Activated T-cell treated with anti-CD3 and anti-CD28 coated beads for 4 hours (primary cell): ENCODE measurements around the gene IHH.

Experiments
- DNase-seq: peaks from one replicate; pipeline ENCODE4 v3.0.0-alpha.2; 2020

Gene IHH

DNA sequence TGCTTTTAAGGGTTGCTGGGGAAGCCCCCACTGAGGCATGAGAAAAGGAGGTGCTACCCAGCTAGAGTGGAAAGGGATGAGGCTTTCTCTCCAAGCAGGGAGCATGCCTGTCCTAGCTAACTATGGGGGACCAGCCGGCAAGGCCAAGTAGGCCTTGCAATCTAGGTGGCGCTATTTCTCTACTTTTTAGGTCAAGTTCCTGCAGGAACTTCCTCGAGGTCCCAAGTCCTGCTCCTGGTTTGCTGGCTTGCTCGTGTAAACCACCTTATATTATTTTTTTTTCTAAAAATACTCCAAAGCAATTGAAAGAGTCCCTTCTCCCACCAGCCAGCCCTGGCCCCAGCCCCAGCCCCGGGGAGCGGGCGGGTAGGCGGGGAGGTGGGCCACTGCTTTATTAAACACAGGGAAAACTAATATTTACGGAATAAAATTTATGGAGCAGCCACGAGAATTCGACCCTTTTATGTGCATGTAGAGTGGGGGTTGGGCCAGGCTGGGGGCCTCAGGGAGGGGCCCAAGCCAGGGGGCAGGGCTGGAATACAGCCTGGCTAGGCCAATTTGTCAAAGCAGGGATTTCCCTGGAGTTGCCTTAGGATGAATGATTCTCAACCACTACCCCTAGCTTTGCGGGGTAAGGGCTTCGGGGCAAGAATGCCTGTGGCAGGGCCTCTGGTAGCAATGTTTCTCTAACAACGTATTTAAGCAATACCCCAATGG, 12.8 kb upstream of the IHH start:
- no peak for DNase-seq

DNA sequence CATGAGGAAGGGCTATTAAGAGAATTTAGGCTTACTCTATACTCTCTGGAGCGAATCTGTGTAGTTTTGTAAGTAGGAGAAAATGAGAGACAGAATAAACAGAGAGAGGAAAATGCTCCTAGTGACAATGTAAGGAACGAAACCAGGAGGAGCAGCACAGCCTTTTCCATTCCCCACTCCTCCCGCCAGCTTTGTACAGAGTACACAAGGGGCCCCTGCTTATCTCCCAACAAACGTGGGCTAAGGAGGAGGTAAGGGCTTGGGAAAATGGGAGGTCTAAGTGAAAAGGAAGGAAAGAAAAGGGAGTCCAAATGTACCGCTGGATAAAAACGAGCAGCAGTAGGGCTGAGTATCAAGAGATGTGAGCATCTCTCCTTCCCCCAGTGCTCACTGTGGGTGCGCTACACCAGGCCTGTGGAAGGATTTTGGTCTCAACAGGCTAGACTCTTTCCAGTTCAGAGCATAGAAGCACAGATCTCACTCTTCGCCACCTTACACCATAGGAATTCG, 12.1 kb upstream of the IHH start:
- no peak for DNase-seq

GRCh38 chr2:219071131-219071816, 10.6 kb upstream of the IHH start:
- DNase-seq = no peak

DNA sequence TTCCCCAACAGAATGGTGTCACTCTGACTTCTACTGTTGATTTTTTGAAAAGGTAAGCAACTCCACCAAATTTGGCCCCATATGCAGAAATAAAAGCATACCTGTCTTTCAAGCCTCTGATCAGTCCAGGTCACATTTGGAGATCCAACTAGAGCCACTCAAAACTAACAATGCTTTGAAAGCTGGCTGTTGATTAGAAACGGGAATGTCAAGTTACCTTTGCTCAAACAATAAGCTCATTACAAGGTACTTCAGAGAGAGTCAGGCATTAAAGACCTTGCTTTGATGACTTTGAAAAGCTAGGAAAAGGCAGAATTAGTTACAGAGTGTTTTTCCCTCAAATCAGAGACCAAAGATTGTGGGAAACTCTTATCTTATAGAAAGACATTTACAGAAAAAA, 4.8 kb upstream of the IHH start:
- DNase-seq = no peak

DNA sequence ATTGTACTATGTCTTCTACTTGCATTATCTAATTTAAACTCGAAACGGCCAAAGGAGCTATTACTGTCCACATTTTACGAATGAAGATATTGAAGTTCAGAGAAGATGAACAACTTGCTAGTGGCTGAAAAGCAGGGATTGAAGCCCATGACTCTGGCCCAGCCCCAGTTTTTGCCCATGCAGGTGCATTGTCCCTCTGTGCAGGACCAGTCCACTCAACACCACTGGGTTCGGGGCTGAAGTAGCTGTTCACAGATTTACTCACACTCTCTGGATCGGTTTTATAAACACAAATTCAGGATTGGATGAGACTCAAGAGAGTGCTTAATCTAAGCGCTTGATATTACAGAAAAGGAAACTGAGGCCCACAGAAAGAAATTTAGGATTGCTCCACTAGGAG, 1.4 kb upstream of the IHH start:
- no peak for DNase-seq

GRCh38 chr2:219059725-219060682, 717 bp downstream of the IHH start:
- no peak for DNase-seq

DNA sequence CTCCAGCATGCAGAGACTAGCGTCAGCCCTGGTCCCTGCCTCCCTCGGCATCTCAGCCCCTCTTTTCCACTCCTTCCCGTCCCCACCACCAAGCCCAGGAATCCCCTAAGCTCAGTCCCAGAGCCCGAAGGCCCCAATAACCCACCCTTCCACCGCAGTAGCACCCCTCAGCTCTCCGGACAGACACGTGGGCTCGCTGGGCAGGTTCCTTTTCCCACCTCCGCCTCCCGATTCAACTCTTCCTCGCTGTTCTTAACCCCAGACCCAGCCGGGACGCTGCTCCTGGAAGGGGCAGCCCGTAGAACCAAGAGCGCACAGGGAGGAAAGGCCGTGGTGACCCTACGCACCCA, 1.4 kb downstream of the IHH start:
- DNase-seq = no peak

DNA sequence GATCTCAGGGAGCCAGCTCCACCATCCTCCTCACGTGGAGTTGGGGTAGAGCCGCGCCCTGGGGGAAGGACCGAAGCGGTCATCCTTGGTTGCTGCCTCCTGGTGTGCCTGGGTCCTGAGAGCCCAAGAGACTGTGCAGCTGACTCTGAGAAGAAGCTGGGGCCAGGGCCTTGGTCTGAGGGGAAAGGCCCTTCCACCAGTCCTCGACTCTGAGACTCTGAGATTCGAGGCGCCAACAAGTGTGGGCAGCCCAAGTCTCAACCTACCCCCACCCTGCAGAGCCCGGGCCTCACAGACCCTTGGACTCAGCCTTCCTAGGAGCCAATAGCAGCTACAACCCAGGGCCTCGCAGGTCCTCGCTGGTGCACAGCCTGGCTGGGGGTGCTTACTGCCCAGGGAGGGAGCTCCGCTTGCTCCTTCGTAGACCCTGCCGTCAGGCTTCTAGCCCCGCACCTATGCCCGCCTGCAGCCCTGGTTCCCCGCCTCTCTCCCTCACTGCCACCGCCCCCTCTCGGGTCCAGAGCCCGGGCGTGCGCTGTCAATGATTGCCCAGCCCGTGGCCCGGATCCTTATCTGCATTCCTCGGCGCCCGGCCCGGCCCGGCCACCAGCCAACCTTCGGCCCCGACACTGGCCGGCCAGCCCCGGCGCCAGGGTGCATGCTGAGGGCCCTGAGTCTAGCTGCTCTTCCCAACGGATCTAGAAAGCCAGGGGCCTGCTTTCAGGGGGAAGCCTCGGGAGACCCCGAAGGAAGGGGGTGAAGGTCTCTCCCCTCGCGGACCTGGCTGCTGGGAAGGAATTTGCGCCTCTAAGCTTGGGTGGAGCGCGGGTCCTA, 2.0 kb downstream of the IHH start:
- DNase-seq = no peak

GRCh38 chr2:219057709-219058540, 2.8 kb downstream of the IHH start:
- peak; percentile 63 for DNase-seq

DNA sequence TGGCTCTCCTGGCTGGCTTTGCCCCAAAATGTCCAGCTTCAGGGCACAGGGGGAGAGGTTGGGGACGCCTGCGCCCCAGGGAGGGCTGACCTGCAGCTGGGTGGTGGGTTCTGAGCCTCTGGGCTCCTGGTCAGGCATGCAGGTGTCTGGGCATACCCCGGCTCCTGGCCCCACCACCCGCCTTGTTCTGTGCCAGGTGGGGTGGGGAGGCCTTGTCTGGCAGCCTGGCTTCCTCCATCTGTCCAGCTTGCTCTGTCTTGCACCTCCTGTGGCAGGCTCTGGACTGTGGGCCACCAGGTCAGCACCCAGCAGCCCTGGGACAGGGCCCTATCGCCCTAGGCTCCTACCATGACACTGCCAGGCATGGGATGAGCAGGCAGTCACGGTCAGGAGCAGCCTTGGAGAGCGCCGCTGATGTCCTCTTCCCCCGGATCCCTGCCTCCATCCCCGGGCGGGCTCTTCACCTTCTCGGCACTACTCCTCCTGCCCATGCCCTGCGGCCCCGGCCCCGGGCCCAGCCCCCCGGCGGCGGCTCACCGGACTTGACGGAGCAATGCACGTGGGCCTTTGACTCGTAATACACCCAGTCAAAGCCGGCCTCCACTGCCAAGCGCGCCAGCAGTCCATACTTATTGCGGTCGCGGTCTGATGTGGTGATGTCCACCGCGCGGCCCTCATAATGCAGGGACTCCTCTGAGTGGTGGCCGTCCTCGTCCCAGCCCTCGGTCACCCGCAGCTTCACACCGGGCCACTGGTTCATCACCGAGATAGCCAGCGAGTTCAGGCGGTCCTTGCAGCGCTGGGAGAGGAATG, 3.6 kb downstream of the IHH start:
- no peak for DNase-seq

- no peak for DNase-seq
Measured at GRCh38 chr2:219056176-219056895, 4.4 kb downstream of the IHH start.

- DNase-seq = no peak
Measured at GRCh38 chr2:219054956-219055903, 5.5 kb downstream of the IHH start.

DNA sequence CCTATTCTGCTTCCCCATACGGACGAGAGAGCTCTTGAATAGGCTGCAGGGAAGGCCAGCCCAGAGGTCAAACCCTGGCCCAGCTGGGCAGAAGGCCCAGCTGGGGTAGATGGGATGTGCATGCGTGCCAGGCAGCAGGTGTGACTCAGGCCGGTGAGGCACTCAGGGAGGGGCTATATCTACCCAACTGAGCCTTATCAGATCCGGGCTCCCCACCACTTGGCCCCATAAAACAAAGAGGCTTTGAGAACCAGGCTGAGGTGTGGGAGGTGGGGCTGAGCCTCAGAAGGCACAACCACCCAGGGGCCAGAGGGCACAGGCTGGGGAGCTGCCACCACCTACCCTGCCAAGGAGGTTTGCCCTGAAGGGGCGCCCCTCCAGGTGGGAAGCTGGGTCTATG, 11.4 kb downstream of the IHH start:
- no peak for DNase-seq

DNA sequence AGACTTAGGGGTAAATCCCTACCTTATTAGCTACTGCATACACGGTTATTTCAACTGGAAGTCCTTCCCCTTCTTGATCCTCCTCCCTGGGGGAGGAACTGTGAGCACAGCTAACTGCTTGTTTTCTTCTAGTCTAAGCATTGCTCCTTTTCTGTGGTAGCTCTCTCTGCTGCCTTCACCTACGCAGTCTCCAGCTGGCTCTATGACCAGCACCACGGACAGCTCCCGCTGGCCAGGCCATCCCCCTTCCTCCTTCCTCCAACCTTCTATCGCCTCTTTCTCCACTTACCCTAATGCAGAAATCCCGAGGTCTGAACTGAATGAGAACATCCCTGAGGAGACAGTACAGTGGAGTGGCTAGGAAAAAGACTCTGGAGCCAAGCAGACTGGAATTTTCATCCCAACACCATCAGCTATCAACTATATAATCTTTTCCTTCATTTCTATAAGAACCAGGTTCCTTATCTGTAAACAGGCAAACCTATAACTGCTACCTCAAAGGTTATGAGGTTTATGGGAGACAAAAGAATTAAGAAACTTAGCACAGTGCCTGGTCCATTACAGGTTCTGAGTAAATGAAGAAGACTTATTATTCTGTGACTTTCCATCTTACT, 14.7 kb downstream of the IHH start:
- no peak for DNase-seq

DNA sequence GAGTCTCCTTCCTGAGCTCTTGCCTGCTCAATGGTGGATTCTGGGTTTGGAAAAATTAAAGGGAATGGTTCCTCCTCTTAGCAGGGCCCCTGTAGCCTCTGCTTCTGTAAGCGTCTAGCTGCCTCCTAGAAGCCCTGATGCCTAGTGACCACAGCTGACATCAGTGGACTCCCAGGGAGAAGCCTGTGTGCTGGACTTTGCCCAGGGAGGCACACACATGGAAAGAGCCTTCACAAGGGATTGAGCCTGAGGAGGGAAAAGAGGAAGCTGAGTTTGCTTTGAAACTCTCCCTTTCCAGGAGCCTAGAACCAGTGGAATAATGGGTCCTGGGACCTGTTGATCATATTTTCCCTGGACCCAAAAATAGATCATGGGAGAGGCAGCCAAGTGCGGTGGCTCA, 18.0 kb downstream of the IHH start:
- DNase-seq = no peak

GRCh38 chr2:219042157-219042556, 18.6 kb downstream of the IHH start:
- DNase-seq = no peak

- no peak for DNase-seq
Measured at GRCh38 chr2:219041252-219041651, 19.5 kb downstream of the IHH start, which contains the start of gene CFAP65. Gene CFAP65 (minus strand): TSS chr2:219041516. CDS start chr2:219039048, 2,468 bp downstream.

DNA sequence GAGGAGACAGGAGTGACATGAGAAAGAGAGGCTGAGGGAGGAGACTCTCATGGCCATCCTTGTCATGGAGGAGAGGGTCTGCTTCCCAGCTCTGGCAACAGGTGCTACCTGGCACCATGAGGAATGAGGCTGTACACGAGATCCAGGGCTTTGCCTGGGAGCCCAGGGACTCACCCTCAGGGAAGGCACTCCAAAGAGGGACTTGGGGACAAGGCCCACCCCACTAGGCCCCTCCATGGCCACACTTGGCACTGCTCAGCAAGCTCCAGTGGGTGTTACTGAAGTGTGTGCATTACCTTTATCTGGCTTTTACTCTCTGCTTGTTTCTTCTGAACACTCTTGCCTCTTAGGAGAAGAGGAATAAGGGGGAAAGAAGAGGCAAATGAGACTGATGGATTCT, 22.1 kb downstream of the IHH start:
- no peak for DNase-seq
